CD4-positive, alpha-beta T cell treated with Interferon alpha-2 for 1 hour (primary cell): ENCODE results near the gene GPR153.

ENCODE experiments used
- DNase-seq, 2 donors: peaks; one replicate each; pipeline ENCODE4 v3.0.0-alpha.2; 2020 to 2022

Gene GPR153

GRCh38 chr1:6268415-6268814 lies 7.5 kb upstream of the GPR153 start:
- no peak for DNase-seq

DNA sequence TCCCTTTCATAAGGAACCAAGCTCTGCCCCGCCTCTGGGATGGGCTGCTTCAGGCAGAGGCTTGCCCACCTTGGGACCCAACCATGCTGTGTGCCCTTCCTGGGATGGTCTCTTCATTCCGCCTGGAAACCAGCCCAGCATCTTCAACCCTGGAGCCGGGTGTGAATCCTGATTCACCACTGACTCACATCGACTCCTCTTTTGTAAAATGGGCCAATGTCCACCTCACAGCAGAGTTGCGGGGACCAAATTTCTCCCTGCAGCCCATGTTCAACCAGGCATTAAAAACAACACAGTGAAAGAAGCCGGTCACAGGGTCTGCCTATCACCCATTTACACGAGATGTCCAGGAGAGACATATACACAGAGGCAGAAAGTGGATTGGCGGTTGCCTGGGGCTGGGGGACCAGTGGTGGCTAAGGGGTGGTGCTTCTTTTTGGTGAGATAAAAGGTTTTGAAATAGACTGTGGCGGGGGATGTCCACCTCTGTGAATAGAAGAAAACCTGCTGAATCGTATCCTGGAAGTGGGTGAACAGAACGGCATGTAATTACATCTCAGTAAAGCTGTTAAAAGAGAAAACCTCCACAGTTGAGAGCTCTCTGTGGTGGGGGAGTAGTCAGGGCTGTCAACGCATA lies 6.9 kb upstream of the GPR153 start:
- no peak for DNase-seq

DNA sequence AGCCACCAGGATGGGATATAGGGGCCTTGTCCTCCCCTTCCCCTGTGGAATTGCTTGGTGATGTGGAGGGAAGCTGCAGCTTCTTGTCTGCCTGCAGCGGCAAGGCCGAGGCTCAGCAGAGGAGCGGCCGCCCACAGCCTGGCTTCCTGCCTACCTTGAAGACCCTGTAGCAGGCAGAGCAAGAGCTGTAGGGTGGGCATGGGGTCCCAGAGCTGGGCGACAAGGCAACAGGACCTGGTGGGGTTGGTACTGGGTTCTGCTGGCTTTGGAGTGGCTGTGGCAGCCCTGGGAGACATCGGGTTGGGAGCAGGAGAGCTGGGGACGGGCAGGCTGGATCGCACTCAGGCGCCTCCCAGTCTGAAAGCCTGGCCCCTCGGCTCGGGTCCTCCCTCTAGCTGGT lies 5.7 kb upstream of the GPR153 start:
- DNase-seq, result no peak

DNA sequence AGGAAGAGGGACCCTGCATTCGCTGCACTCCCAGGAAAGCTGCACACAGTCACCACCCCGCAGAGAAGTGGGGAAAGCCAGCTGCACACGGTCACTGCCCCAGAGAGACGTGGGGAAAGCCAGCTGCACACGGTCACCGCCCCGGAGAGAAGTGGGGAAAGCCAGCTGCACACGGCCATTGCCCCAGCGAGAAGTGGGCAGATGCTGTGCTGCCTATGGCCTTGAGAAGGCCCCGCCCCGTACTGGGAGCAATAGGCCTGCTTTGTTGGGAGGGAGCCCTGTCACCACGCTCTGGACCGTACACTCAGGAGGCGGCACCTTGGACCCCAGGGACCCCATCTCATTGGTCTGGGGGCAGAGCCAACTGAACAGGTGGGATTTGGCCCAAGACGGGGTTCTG lies 4.3 kb upstream of the GPR153 start:
- no peak for DNase-seq

DNA sequence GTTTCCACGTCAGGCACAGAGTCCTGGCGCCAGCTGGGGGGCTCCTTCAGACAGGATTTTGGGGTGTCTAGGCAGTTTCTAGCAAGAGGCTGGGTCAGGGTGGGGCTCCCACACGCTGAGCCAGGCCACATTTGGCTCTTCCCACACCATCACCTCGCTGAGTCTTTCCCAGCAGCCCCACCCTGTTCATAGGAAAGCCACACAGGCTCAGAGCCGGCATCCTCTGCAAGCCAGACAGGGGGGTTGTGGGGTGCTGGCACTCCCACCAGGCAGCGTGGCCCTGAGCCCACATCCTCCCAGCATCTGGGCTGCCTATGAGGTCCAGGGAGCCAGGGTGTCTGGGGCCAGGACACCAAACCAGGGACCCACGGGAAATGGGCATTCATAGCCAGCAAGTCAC lies 2.8 kb upstream of the GPR153 start:
- no peak for DNase-seq

DNA sequence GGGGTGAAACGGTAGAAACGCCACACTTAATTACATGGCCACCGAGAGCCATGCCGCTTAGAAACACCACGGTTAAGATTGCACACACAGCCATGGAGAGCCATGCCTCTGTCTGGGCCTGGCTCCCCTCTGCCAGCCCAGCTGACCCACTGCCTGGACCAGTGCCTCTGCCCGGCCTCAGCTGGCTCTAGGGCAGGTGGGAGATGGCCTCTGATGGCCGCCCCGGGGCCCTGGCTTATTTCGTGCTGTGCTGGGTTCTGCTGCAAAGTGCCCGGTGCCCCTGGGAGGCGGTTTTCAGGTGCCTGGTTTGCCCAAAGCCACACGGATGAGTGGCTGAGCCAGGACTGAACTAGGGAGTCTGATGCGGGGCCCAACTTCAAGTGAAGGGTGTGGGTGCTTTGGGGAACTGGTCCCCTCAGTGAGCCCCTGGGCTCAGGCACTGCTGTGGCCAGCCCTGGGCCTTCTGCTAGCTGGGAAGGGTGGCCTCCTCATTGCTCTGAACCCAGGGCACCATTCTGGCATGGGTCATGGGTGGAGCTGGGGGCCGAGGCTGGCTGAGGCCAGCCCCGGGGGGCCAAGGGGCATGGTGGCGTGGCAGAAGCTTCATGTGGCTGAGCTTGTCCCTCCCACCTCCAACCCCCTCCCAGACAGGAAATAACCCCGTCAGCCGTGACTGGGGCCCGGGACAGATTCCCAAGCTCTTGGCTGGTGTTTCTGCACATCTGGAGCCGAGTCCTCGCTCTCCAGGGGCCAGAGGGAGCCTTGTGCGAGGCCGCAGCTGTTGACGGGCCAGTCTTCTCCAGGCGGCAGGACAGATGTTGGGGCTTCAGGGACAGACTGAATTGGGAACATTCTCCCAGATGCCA lies 1.9 kb upstream of the GPR153 start:
- DNase-seq, result no peak

DNA sequence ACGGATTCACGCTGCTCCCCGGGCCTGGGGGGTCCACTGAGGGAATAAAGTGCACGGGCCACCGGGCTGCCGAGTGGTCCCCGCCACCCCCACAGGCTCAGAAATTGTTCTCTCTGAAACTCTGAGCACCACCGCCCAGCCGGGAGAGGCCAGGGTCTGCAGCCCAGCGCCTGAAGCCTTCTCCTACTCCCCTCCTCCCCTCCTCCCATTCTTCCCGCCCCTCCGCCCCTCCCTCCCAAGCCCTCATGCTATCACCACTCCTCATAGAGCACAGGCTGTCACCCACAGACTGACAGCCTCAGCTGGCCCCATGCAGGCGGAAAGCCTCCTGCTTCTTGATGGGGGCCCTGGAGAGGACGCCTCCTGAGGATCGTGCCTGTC lies 707 bp upstream of the GPR153 start:
- DNase-seq, result no peak

DNA sequence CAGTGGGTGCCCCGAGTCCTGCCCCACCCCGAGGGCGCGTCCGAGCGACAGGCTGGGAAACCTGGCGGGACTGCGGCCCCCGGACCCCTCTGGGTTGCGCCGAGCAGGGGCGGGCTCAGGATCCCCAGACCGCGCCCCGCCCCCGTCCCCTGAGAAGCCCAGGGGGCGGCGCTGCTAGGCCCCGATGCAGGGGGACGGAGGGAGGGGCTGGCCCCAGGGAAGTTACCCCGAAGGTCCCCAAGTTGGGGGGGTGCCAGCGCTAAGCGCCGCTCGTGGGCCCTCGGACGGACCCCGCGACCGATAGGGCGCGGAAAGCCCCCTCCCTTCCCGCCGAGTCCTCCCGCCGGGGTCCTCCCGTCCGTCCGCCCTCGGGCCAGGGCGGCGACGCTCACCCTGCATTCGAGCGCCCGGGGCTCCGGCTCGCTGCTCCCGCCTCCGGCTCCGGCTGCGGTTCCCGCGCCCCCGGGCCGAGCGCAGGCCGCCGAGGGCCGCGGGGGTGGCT lies 414 bp downstream of the GPR153 start:
- no peak for DNase-seq

DNA sequence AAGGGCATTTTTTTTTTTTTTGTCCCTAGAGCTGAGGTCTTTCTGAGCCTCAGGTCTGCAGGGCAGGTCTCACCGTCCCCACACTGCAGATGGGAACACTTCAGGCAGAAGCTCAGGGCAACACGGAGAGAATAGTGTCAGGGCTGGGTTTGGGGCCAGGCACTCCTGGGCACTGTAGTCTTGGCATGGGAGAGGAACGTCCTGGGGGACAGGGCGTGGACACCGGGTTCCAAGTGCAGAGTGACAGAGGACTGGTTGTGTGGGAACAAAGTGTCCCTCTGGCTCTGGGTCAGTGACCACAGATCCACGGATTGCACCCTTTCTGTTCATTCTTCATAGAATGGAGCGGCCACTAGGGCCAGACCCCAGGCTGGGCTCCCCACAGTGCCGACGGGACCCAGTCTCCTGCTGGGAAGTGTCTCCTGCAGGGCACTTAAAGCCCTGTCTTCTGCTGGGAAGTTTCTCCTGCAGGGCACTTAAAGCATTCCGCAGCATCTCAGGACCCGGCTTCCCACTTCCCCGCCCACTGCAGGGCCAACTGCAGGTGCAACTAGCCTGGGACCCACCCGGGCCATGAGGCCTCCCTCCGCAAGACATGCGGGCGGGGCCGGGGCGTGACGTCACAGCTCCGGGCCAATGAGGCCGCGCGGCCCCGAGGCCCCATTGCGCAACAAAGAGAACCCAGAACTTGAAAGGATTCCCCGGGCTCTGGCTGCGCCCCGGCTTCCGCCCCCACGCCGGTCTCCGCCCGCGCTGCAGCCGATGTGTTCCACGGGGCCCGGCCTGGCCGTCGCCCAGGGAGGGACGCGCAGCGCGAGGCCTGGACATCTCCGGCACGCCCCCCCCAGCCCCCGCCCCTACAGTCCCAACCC lies 1.2 kb downstream of the GPR153 start:
- peak; percentile 82 to 83 for DNase-seq

DNA sequence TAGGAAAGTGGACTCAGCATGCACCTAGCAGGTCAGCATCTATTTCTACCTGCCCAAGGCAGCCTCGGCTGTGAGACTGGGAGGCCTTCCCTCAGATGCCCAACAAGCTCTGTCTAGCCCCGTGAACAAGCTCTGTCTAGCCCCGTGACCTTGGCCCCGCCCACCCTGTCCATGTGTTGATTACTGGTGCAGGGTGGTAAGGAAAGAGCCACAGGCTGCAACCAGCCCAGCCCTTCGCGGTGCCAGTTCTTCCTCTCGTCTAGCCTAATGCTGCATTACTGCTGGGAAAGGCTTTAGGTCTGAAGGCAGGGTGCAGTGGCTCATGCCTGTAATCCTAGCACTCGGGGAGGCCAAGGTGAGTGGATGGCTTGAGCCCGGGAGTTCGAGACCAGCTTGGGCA lies 2.2 kb downstream of the GPR153 start:
- DNase-seq, result no peak

DNA sequence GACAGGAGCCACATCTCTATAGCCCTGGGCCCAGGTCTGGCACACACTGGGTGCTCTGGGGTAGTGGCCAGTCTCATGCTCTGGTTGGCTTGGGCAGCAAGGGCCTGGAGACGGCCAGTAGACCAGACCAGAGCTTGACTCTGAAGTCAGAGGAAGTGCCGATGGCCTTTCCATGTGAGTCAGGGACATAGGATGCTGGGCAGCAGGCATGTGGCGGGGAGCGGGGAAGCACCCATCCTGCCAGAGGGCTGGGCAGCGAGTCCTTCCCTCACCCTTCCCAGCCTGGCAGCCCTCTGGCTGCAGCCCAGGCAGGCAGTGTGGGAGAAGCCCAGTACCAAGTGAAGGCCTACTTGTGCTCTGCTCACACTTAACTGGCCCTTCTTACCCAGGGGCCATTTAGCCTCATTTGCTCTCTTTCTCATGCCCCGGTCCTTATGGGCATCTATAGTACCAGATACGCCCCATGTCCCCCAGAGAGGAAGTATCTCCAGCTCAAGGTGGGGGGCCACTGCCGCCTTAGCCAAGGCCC lies 3.3 kb downstream of the GPR153 start:
- DNase-seq, result no peak

- no peak for DNase-seq
These were observed 4.3 kb downstream of the GPR153 start for GRCh38 chr1:6256645-6257044.

- no peak for DNase-seq
These were observed 6.2 kb downstream of the GPR153 start for GRCh38 chr1:6254691-6255090.

- DNase-seq, result no peak
These were observed 7.5 kb downstream of the GPR153 start for GRCh38 chr1:6253380-6253779.

DNA sequence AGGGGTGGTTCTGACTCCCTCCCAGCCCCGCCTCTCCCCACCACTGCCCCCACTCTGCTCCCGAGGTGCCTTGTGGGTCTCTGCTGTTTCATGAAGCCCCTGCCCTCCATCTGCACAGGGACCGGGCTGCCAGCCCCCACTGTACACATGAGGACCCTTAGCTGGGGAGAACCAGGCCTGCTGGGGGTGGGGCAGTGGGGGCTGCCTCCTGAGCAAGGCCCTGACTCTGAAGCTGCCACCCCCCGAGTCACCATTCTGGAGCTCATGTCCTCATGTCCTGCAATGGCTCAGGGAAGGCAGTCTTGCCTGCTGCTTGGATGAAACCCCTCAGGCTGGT lies 8.6 kb downstream of the GPR153 start:
- DNase-seq, result no peak

GRCh38 chr1:6251681-6252373 lies 9.1 kb downstream of the GPR153 start:
- DNase-seq, result no peak

DNA sequence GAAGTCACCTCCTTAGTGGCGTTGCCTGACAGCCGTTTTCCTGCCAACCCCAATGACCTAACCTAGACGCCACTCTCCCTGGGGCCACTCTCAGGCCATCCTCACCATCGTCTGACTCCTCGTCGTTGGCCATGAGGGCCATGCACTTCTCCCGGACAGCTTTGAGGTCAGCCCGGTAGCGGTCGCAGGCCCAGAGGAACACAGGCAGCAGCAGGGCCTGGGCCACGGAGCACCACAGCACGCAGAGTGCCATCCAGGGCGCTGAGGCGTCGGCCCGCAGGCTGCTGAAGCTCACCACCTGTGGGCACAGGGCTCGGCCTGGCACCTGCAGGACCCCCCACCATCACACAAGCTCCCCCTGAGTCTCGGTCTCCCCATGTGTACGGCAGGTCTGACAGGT lies 9.7 kb downstream of the GPR153 start:
- no peak for DNase-seq

GRCh38 chr1:6249739-6250689 lies 10.9 kb downstream of the GPR153 start:
- DNase-seq, result no peak

GRCh38 chr1:6248932-6249738 lies 11.8 kb downstream of the GPR153 start:
- DNase-seq, result no peak

GRCh38 chr1:6248161-6248776 lies 12.6 kb downstream of the GPR153 start:
- DNase-seq, result no peak
